Measurements from ENCODE around the gene GRWD1. TPM values are rescaled to one million over a fixed set of nuclear protein-coding genes. Genes with fewer than 3 reads are reported as not detected.
"Not testable (repeated sequence)": the region's sequence is repeated elsewhere in the genome, so short reads cannot be mapped to it uniquely, and the experiment has no call there.

Gene GRWD1
- total and polyA plus RNA-seq, 10 donors = 5.5 to 34.5 (median 25.4) TPM

DNA sequence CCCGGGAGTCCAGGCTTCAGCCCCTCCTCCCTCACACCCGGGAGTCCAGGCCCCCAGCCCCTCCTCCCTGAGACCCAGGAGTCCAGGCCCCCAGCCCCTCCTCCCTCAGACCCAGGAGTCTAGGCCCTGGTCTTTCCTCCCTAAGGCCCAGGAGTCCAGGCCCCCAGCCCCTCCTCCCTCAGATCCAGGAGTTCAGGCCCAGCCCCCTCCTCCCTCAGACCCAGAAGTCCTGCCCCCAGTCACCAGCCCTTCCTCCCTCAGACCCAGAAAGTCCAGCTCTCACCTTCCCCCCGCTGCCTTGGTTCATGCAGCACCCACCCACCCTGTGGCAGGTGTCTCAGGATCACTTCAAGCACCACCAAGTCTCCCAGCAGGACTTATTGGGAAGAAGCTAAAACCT, 37.5 kb downstream of the GRWD1 start:
- H3K4me3 ChIP-seq = no peak overlapping the region
- TF ChIP-seq POLR2A (IDR thresholded peaks at IDR 0.05) (no peak), CTCF (IDR thresholded peaks at IDR 0.05 in 8 of 11, conservative IDR thresholded peaks at IDR 0.05 in 3 of 11) (no peak), POLR2AphosphoS5 (IDR thresholded peaks at IDR 0.05) (no peak)
- intact Hi-C loops (cut with DNase I; ENCODE audit: low total_unique reads) = no loop called here
- peaks cover 5 to 30% (median 20%) of the 10 kb centered on the region in 6 donors for H3K4me1 ChIP-seq
- peaks cover 0 to 5% (median 0%) of the 10 kb centered on the region in 7 donors for H3K27me3 ChIP-seq (replicated peaks in 1 of 7)
- H3K36me3 ChIP-seq = peaks cover 0 to 15% (median 8%) of the 10 kb centered on the region in 6 donors
- no peak for DNase-seq
- no peaks in the 10 kb centered on the region for H3K9me3 ChIP-seq
- no peak overlapping the region for H3K27ac ChIP-seq
- 53 to 100% (median 63%) methylated on average over 1 to 3 of the region's 3 CpGs for WGBS, 5 donors

- intact Hi-C loops (cut with DNase I; ENCODE audit: low total_unique reads) = no loop called here
- DNase-seq = no peak
- Histone ChIP-seq H3K27me3 (replicated peaks in 1 of 7) (peaks cover 0 to 16% (median 0%) of the 10 kb centered on the region in 7 donors), H3K36me3 (peaks cover 0 to 5% (median 1%) of the 10 kb centered on the region in 6 donors), H3K9me3 (no peaks in the 10 kb centered on the region), H3K4me3 (no peak overlapping the region), H3K4me1 (peaks cover 5 to 30% (median 20%) of the 10 kb centered on the region in 6 donors), H3K27ac (no peak overlapping the region)
- no peak for TF ChIP-seq POLR2A (IDR thresholded peaks at IDR 0.05)
- TF ChIP-seq POLR2AphosphoS5 (IDR thresholded peaks at IDR 0.05) = no peak
- no peak for TF ChIP-seq CTCF (IDR thresholded peaks at IDR 0.05 in 8 of 11, conservative IDR thresholded peaks at IDR 0.05 in 3 of 11)
- WGBS, 5 donors = 79 to 93% (median 84%) methylated on average over 16 of the region's 16 CpGs
Observed at GRCh38 chr19:48484247-48484893, 38.6 kb downstream of the GRWD1 start.

DNA sequence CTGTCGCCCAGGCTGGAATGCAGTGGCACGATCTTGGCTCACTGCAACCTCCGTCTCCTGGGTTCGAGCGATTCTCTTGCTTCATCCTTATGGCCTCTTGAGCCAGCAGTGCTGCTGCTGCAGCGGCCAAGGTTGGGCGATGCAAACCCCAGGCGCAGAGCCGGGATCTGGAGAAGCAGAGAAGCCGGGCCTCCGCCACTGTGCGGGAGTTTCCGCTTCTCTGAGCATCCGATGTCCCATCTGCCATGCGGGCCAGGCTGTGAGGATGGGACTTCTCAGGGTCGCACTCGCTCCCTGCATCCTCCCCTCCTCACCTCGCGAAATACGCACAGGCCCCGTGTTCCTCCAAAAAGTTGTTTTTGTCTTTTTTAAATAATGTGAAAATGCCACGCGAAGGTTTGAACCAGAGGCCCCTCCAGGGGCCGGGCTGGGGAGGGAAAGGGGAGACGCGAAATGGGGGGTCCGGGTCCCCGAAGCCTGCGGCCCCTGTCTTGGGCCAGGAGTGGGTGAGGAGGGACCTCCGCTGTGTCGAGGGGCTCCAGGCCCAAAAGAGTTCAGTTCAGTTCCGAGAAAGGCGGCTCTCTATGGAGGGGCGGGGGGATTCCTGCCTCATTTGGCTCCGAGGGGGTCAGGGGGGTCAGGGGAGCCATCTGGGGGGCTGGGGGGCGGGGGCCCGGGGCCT, 39.3 kb downstream of the GRWD1 start:
- intact Hi-C loops (cut with DNase I; ENCODE audit: low total_unique reads) = no loop called here
- no peak for TF ChIP-seq POLR2A (IDR thresholded peaks at IDR 0.05)
- TF ChIP-seq POLR2AphosphoS5 (IDR thresholded peaks at IDR 0.05) = no peak
- no peak for TF ChIP-seq CTCF (IDR thresholded peaks at IDR 0.05 in 8 of 11, conservative IDR thresholded peaks at IDR 0.05 in 3 of 11)
- no peak for DNase-seq
- Histone ChIP-seq H3K4me3 (no peak overlapping the region), H3K4me1 (peaks cover 8 to 31% (median 25%) of the 10 kb centered on the region in 6 donors), H3K36me3 (no peaks in the 10 kb centered on the region), H3K27me3 (replicated peaks in 1 of 7) (peaks cover 0 to 23% (median 0%) of the 10 kb centered on the region in 7 donors), H3K27ac (no peak overlapping the region), H3K9me3 (no peaks in the 10 kb centered on the region)
- WGBS, 5 donors = 82 to 89% (median 84%) methylated on average over 37 of the region's 37 CpGs

- intact Hi-C loops (cut with DNase I; ENCODE audit: low total_unique reads); DNase-seq; H3K9me3 ChIP-seq; H3K36me3 ChIP-seq; H3K4me3 ChIP-seq; H3K27ac ChIP-seq: not testable (repeated sequence)
- 79 to 88% (median 80%) methylated on average over 10 of the region's 10 CpGs for WGBS, 5 donors
- Histone ChIP-seq H3K4me1 (peaks cover 8 to 31% (median 24%) of the 10 kb centered on the region in 6 donors), H3K27me3 (replicated peaks in 1 of 7) (peaks cover 0 to 39% (median 8%) of the 10 kb centered on the region in 7 donors)
Observed at GRCh38 chr19:48486706-48487105, 40.9 kb downstream of the GRWD1 start.
